MCF 10A (cell line): Measurements from ENCODE around the gene CDCA3. TPM values are rescaled to one million over a fixed set of nuclear protein-coding genes. Genes with fewer than 3 reads are reported as not detected.

Experiments used
- BruUV-seq: library from RNA; stranded (reverse); fragments of 400-500 nt; replicated peaks from 2 replicates; lab custom pipeline; 2021; lab: Mats Ljungman, UMichigan
- CTCF ChIA-PET: fragments of 300-600 bp; sonication (Branson Sonifier 250); formaldehyde crosslinking; extraction: SDS; loops from one replicate; lab custom pipeline; 2021; ENCODE audit warnings: antibody characterized with exemption, inconsistent platforms; lab: Yijun Ruan, JAX
- POLR2A ChIA-PET: fragments of 300-600, 350-650 bp; sonication (Branson Sonifier 250); formaldehyde crosslinking; extraction: SDS; loops from one replicate; lab custom pipeline; 2020; ENCODE audit warnings: antibody characterized with exemption, inconsistent platforms; lab: Yijun Ruan, JAX
- DNase-seq: peaks from one replicate; pipeline ENCODE4 v3.0.0-alpha.2; 2018; ENCODE audit not compliant: unreplicated experiment
- H3K27ac Mint-ChIP-seq: one replicate; pipeline ENCODE4 v1.8.0; 2022; ENCODE audit warnings: mild to moderate bottlenecking, low read depth, mixed read lengths; ENCODE audit not compliant: unreplicated experiment
- H3K27me3 Mint-ChIP-seq: one replicate; pipeline ENCODE4 v1.8.0; 2022; ENCODE audit warnings: mixed read lengths; ENCODE audit not compliant: insufficient read depth, unreplicated experiment
- H3K36me3 Mint-ChIP-seq: one replicate; pipeline ENCODE4 v1.8.0; 2022; ENCODE audit warnings: mild to moderate bottlenecking, moderate library complexity, mixed read lengths; ENCODE audit not compliant: insufficient read depth, unreplicated experiment
- H3K4me1 Mint-ChIP-seq: one replicate; pipeline ENCODE4 v1.8.0; 2022; ENCODE audit warnings: mixed read lengths; ENCODE audit not compliant: insufficient read depth, unreplicated experiment
- H3K4me3 Mint-ChIP-seq: one replicate; pipeline ENCODE4 v1.8.0; 2022; ENCODE audit warnings: mild to moderate bottlenecking, moderate library complexity, mixed read lengths; ENCODE audit not compliant: unreplicated experiment
- H3K9me3 Mint-ChIP-seq: one replicate; pipeline ENCODE4 v1.8.0; 2022; ENCODE audit warnings: mixed read lengths; ENCODE audit not compliant: unreplicated experiment
- intact Hi-C: fragments of 100-400 bp; cut with micrococcal nuclease; formaldehyde crosslinking; loops from 2 replicates; pipeline ENCODE4 v1.14.1; 2022
- total RNA-seq: library from RNA; stranded (reverse); gene quantifications from 2 replicates; pipeline ENCODE4 v1.2.3, GENCODE V29; 2022
- TF ChIP-seq, protein P1 (sequence below): fragments of 200-600 bp; IDR thresholded peaks from one replicate; pipeline ENCODE4 v1.8.0; 2022; ENCODE audit warnings: antibody characterized with exemption, mild to moderate bottlenecking; ENCODE audit not compliant: unreplicated experiment

The CDCA3 gene
- total RNA-seq, 1 experiment from 2014 or later, result 25.5 TPM

DNA sequence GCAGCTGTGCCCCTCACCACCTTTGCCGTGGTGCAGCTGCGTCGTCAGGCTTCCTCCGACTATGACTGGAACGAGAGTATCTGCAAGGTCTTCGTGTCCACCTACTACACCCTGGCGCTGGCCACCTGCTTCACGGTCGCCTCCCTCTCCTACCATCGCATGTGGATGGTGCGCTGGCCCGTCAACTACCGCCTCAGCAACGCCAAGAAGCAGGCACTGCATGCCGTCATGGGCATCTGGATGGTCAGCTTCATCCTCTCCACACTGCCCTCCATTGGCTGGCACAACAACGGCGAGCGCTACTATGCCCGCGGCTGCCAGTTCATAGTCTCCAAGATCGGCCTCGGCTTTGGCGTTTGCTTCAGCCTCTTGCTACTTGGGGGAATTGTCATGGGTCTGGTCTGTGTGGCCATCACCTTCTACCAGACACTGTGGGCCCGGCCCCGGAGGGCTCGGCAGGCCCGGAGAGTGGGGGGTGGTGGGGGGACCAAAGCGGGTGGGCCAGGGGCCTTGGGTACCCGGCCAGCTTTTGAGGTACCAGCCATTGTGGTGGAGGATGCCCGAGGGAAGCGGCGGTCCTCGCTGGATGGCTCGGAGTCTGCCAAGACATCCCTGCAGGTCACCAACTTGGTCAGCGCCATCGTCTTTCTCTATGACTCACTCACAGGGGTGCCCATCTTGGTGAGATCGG is 26.9 kb downstream of the CDCA3 start:
- CTCF ChIA-PET, result interaction anchor here (0.9 to 5.1 kb wide), 16 partner anchors 9 to 155 kb away, joined by 3 to 42 read pairs (median 5); partner anchors contain the start of genes COPS7A and MLF2
- TF ChIP-seq, protein P1, sequence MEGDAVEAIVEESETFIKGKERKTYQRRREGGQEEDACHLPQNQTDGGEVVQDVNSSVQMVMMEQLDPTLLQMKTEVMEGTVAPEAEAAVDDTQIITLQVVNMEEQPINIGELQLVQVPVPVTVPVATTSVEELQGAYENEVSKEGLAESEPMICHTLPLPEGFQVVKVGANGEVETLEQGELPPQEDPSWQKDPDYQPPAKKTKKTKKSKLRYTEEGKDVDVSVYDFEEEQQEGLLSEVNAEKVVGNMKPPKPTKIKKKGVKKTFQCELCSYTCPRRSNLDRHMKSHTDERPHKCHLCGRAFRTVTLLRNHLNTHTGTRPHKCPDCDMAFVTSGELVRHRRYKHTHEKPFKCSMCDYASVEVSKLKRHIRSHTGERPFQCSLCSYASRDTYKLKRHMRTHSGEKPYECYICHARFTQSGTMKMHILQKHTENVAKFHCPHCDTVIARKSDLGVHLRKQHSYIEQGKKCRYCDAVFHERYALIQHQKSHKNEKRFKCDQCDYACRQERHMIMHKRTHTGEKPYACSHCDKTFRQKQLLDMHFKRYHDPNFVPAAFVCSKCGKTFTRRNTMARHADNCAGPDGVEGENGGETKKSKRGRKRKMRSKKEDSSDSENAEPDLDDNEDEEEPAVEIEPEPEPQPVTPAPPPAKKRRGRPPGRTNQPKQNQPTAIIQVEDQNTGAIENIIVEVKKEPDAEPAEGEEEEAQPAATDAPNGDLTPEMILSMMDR, result no peak
- H3K4me1 Mint-ChIP-seq, result peaks cover 27% of the 10 kb centered on the region
- no peak overlapping the region for H3K4me3 Mint-ChIP-seq
- H3K27ac Mint-ChIP-seq, result no peak overlapping the region
- POLR2A ChIA-PET, result interaction anchor here (0.6 to 1.0 kb wide), 3 partner anchors 11 to 88 kb away, joined by 3 to 4 read pairs (median 3); partner anchors contain the start of gene CDCA3
- no peaks in the 10 kb centered on the region for H3K36me3 Mint-ChIP-seq
- intact Hi-C loops, result no loop called here
- no peaks in the 10 kb centered on the region for H3K9me3 Mint-ChIP-seq
- BruUV-seq, result no TSS peak
- DNase-seq, result no peak
- peaks cover 92% of the 10 kb centered on the region for H3K27me3 Mint-ChIP-seq

DNA sequence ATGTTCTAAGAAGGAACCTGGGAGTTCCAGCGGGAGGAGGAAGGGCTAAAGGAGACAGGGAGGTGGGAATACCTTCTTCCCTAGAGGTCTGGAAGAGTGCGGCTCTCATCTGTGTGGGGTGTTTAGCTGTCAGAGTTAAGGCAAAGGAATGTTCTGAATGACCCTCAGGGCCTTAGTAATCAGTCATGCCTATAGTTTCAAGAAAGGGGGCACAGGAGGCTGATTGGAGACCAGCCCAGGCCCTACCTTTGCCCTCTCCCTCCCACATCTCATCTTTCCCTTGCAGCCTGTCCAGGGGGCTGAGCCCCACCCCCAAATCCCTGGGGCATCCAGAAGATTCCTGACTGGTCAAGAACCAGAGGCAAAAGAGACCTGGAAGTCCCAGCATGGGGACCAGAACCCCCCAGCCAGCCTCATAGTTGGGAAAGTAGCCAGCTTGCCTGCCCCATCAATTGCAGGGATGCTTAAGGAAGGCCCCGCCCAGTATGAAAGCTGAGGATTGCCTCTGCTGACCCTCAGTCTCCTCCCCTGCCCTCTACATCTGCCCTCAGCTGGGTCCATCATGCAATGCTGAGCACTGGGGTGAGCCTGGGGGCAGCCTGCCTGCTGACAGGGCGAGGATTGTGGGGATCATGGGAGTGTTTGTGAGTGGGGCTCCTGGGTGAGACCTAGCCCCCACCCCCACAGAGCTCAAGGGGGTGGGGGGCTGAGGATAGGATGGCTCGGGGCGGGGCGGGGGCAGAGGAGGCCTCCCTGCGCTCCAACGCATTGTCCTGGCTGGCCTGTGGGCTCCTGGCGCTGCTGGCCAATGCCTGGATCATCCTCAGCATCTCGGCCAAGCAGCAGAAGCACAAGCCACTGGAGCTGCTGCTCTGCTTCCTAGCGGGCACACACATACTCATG is 27.7 kb downstream of the CDCA3 start:
- no peak overlapping the region for H3K4me3 Mint-ChIP-seq
- ChIA-PET CTCF (interaction anchor here (1.4 to 5.1 kb wide), 2 partner anchors 71 to 91 kb away, joined by 3 to 42 read pairs; partner anchors contain the start of gene MLF2), POLR2A (interaction anchor here (0.8 kb wide), 1 partner anchor 28 kb away, joined by 3 read pairs; the partner anchor contains the start of gene CDCA3)
- intact Hi-C loops, result no loop called here
- no peaks in the 10 kb centered on the region for H3K36me3 Mint-ChIP-seq
- no TSS peak for BruUV-seq
- peaks cover 22% of the 10 kb centered on the region for H3K4me1 Mint-ChIP-seq
- DNase-seq, result no peak
- H3K27me3 Mint-ChIP-seq, result peaks cover 84% of the 10 kb centered on the region
- no peak overlapping the region for H3K27ac Mint-ChIP-seq
- TF ChIP-seq, protein P1, result no peak
- no peaks in the 10 kb centered on the region for H3K9me3 Mint-ChIP-seq

DNA sequence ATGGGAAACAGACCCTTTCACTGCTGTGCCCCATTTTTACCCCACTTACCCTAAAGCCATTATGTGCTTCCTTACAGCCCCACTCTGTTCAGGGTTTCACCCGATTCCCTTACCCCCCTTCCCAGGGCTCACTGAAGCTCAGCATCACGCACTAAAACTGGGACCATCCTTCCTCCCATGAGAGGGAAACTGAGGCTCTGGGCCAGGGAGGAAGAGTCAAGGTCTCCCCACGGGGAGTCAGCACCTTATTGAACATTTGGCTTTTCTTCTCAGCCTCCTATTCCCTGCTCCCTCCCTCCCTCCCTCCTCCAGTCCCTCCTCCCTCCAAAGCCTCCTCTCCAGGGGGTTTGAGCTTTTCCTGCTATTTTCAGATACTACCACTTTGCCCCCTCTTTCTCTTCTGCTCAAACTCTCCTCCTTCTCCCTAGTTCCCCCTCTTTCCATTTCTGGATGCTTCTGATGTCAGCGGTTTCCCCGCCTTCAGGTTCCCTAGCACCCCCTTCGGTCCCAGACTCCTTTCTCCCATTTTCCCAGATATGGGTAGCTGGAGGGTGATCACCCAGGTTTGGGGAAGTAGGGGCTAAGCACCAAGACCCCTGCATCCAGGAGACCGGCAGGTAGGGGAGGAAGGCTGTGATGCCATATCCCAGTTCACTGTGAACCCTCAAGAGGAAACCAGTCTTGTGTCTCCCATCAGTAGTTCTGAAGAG is 28.5 kb downstream of the CDCA3 start:
- ChIA-PET CTCF (interaction anchor here (0.6 to 1.4 kb wide), 6 partner anchors 11 to 90 kb away, joined by 3 to 4 read pairs (median 3); partner anchors contain the start of gene MLF2), POLR2A (no interaction called here)
- intact Hi-C loops, result no loop called here
- H3K9me3 Mint-ChIP-seq, result no peaks in the 10 kb centered on the region
- no peak for DNase-seq
- H3K27me3 Mint-ChIP-seq, result peaks cover 76% of the 10 kb centered on the region
- no peak overlapping the region for H3K27ac Mint-ChIP-seq
- no TSS peak for BruUV-seq
- peaks cover 15% of the 10 kb centered on the region for H3K4me1 Mint-ChIP-seq
- TF ChIP-seq, protein P1, result no peak
- H3K36me3 Mint-ChIP-seq, result no peaks in the 10 kb centered on the region
- H3K4me3 Mint-ChIP-seq, result no peak overlapping the region
